Upper lobe of left lung (tissue), 6 donors: Measurements from ENCODE around the gene SLC26A2. TPM values are rescaled to one million over a fixed set of nuclear protein-coding genes. Genes with fewer than 3 reads are reported as not detected.

Source experiments
- ATAC-seq, 2 donors: fragments of 200-7000 bp; cut with Tn5 transposase; one replicate each; pipeline ENCODE4 v1.9.1; 2022; ENCODE audit warnings: mild to moderate bottlenecking in 2 of 2, moderate library complexity in 2 of 2; ENCODE audit not compliant: low FRiP score in 2 of 2
- DNase-seq, 2 donors: peaks; one replicate each; pipeline ENCODE4 v3.0.0-alpha.2; 2019 to 2020
- H3K27ac ChIP-seq, 4 donors: fragments of 200-600 bp; sonication (generic); one replicate each; pipeline ENCODE4 v1.5.1; 2016 to 2019
- H3K27me3 ChIP-seq, 4 donors: fragments of 200-600 bp; sonication (generic); one replicate each; pipeline ENCODE4 v1.5.1; 2017 to 2019
- H3K36me3 ChIP-seq, 4 donors: fragments of 200-600 bp; sonication (generic); one replicate each; pipeline ENCODE4 v1.5.1; 2016 to 2019
- H3K4me1 ChIP-seq, 4 donors: fragments of 200-600 bp; sonication (generic); one replicate each; pipeline ENCODE4 v1.5.1; 2018 to 2019
- H3K4me3 ChIP-seq, 4 donors: fragments of 200-600 bp; sonication (generic); one replicate each; pipeline ENCODE4 v1.5.1; 2017 to 2019; ENCODE audit warnings: mild to moderate bottlenecking in 2 of 4, moderate library complexity in 1 of 4
- H3K9me3 ChIP-seq, 4 donors: fragments of 200-600 bp; sonication (generic); one replicate each; pipeline ENCODE4 v1.5.1; 2018 to 2019
- EP300 ChIP-seq, 4 donors: sonication (generic); formaldehyde crosslinking; IDR thresholded peaks; one replicate each; pipeline ENCODE4 v1.5.1; 2017; ENCODE audit warnings: antibody characterized with exemption in 4 of 4, control low read depth in 2 of 4
- POLR2A ChIP-seq, 4 donors: fragments of 450-650 bp; IDR thresholded peaks; one replicate each; pipeline ENCODE4 v1.5.1; 2016 to 2017; ENCODE audit warnings: antibody characterized with exemption in 4 of 4, mild to moderate bottlenecking in 2 of 4
- POLR2AphosphoS5 ChIP-seq, 2 donors: sonication (generic); formaldehyde crosslinking; IDR thresholded peaks; one replicate each; pipeline ENCODE4 v1.5.1; 2017; ENCODE audit warnings: antibody characterized with exemption in 2 of 2
- WGBS, 2 donors: methylation state at CpG; one replicate each; pipeline ENCODE4 v1.1.5; 2017 to 2018; 5-methylcytosine and 5-hydroxymethylcytosine counted together
- total RNA-seq, 6 donors: library from RNA; depleted of rRNA in 4 of 6; stranded (reverse); fragments of >200 nt in 4 of 6; gene quantifications; one replicate each; pipeline versions ENCODE4 v1.1.0 to v1.2.1, GENCODE V29; 2016 to 2021
- TF ChIP-seq, protein P1 (sequence below), 6 experiments: fragments of 450-650 bp in 4 of 6; fragments of 200-600 bp in 2 of 6; sonication (generic) in 2 of 6; IDR thresholded peaks; one replicate each; pipeline ENCODE4 v1.5.1; 2016 to 2019; ENCODE audit warnings: antibody characterized with exemption in 6 of 6
- donor health status: DM: no; HTN: no; CAD: no; lungs with moderate emphysema.
- donor health status: DM: no; HTN: yes; CAD: no; lungs with severe emphysema.

SLC26A2 gene
- total RNA-seq, 6 donors from 2014 or later: 7.3 to 21.6 (median 16.8) TPM

DNA sequence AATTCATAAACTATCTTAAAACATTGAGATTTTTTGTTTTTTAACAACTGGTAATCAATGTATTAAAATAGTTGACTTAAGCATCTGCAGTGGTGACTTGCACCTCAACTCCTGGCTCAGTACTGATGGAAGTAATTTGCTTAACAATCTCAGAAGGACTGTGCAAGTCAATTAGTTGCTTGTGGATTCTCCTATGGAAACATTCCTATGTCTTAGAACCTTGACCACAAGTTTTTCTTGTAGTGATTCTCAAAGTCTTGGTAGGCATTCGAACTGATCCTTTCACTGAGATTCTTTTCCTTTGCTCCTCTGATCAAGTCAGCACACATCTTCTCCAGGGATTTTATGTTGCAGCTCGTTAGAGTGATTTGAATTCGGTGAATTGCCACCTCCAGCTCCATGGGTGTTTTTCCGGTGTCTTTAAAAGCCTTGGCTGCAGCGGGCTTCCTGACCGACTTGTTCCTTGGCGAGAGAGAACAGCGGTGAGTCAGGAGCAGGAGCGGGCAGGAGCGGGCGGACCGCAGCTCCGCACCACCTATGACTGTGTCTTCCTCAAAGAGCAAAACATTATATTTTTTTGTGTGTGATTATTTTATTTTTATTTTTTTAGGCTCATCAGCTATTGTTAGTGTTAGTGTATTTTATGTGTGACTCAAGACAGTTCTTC is 61.1 kb downstream of the SLC26A2 start:
- DNase-seq (peak in 1 of 2 donors; percentile 61), ATAC-seq (no peak)
- Histone ChIP-seq H3K4me3 (no peak overlapping the region), H3K9me3 (no peaks in the 10 kb centered on the region), H3K4me1 (peaks cover 10 to 27% (median 14%) of the 10 kb centered on the region in 4 donors), H3K36me3 (peaks cover 29 to 96% (median 62%) of the 10 kb centered on the region in 4 donors), H3K27me3 (no peaks in the 10 kb centered on the region), H3K27ac (peak overlapping the region; percentile 8 to 68 (median 34))
- WGBS, 2 donors: 74 to 77% methylated on average over 13 of the region's 13 CpGs
- TF ChIP-seq, protein P1, sequence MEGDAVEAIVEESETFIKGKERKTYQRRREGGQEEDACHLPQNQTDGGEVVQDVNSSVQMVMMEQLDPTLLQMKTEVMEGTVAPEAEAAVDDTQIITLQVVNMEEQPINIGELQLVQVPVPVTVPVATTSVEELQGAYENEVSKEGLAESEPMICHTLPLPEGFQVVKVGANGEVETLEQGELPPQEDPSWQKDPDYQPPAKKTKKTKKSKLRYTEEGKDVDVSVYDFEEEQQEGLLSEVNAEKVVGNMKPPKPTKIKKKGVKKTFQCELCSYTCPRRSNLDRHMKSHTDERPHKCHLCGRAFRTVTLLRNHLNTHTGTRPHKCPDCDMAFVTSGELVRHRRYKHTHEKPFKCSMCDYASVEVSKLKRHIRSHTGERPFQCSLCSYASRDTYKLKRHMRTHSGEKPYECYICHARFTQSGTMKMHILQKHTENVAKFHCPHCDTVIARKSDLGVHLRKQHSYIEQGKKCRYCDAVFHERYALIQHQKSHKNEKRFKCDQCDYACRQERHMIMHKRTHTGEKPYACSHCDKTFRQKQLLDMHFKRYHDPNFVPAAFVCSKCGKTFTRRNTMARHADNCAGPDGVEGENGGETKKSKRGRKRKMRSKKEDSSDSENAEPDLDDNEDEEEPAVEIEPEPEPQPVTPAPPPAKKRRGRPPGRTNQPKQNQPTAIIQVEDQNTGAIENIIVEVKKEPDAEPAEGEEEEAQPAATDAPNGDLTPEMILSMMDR (IDR thresholded peaks at IDR 0.05): no peak
- TF ChIP-seq EP300 (IDR thresholded peaks at IDR 0.05) (no peak), POLR2AphosphoS5 (IDR thresholded peaks at IDR 0.05) (no peak), POLR2A (IDR thresholded peaks at IDR 0.05) (no peak)

DNA sequence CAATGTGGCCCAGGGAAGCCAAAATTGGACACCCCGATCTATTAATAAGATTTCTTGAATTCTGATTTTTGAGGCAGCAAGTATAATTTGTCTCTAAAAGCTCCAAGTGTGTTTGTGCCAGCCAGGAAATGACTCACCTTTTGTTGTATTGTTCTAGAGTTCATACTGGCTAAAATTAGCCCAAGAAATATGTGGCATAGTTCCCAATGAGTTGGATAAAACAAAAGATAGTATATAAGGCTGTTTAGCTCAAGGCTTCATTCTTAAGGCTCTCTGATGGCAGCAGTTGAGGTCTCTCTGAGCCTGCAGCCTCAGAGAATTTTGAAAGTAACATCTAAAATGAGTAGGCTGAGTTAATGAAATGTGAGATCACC is 61.6 kb downstream of the SLC26A2 start:
- Histone ChIP-seq H3K4me1 (peaks cover 10 to 27% (median 14%) of the 10 kb centered on the region in 4 donors), H3K4me3 (no peak overlapping the region), H3K9me3 (no peaks in the 10 kb centered on the region), H3K27me3 (no peaks in the 10 kb centered on the region), H3K36me3 (peaks cover 29 to 96% (median 66%) of the 10 kb centered on the region in 4 donors), H3K27ac (peak overlapping the region in 3 of 4 donors; percentile 27 to 68 (median 42))
- 58 to 80% methylated on average over 1 of the region's 1 CpG for whole genome bisulfite sequencing, 2 donors
- no peak for DNase-seq
- TF ChIP-seq POLR2AphosphoS5 (IDR thresholded peaks at IDR 0.05) (no peak), EP300 (IDR thresholded peaks at IDR 0.05) (peak in 1 of 4 donors; percentile 17)
- no peak for ATAC-seq

DNA sequence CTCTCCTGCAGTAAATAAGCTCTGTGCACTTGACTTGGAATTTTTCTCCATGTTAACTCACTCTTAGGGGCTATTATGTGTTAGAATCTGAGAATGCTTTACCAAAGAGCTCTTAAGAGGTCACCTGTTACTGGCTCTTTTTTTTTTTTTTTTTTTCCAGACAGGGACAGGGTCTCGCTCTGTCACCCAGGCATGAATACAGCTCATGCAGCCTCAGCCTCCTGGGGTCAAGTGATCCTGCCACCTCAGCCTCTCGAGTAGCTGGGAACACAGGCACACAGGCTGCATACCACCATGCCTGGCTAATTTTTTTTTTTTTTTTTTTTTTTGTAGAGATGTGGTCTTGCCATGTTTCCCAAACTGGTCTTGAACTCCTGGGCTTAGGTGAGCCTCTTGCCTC is 62.1 kb downstream of the SLC26A2 start:
- H3K9me3 ChIP-seq: no peaks in the 10 kb centered on the region
- no peak overlapping the region for H3K4me3 ChIP-seq
- peaks cover 34 to 98% (median 69%) of the 10 kb centered on the region in 4 donors for H3K36me3 ChIP-seq
- no peak for DNase-seq
- peak overlapping the region in 3 of 4 donors; percentile 42 to 68 (median 51) for H3K27ac ChIP-seq
- no peak for ATAC-seq
- WGBS, 2 donors: 77 to 81% methylated on average over 2 of the region's 2 CpGs
- no peaks in the 10 kb centered on the region for H3K27me3 ChIP-seq
- H3K4me1 ChIP-seq: peaks cover 10 to 27% (median 14%) of the 10 kb centered on the region in 4 donors
- TF ChIP-seq, protein P1 (IDR thresholded peaks at IDR 0.05): no peak
- TF ChIP-seq EP300 (IDR thresholded peaks at IDR 0.05) (no peak), POLR2A (IDR thresholded peaks at IDR 0.05) (no peak)

DNA sequence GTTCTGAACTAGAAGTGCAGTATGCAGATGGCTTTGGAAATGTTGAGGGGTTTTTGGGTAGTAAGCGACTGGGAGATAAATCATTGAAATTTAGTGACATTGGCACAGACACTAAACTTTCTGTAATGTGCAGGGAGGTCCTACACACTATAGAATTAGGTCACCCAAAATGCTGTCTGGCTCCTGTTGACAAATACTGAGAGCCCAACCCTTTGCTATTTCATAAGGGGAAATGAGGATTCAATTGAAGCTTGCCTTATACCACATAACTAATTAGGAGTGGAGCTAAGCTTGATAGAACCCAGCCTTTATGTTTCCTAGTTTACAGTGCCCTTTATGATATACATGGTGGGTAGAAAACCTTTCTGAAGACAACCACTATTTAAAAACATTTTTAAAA is 62.6 kb downstream of the SLC26A2 start:
- no peak for ATAC-seq
- 100% methylated on average over 1 of the region's 1 CpG for WGBS, 2 donors
- Histone ChIP-seq H3K4me1 (peaks cover 10 to 27% (median 14%) of the 10 kb centered on the region in 4 donors), H3K27ac (peak overlapping the region in 3 of 4 donors; percentile 2 to 68 (median 51)), H3K9me3 (no peaks in the 10 kb centered on the region), H3K27me3 (no peaks in the 10 kb centered on the region), H3K36me3 (peaks cover 36 to 98% (median 71%) of the 10 kb centered on the region in 4 donors), H3K4me3 (no peak overlapping the region)
- DNase-seq: no peak
- TF ChIP-seq, protein P1 (IDR thresholded peaks at IDR 0.05): no peak
- TF ChIP-seq POLR2AphosphoS5 (IDR thresholded peaks at IDR 0.05) (no peak), EP300 (IDR thresholded peaks at IDR 0.05) (no peak), POLR2A (IDR thresholded peaks at IDR 0.05) (no peak)

DNA sequence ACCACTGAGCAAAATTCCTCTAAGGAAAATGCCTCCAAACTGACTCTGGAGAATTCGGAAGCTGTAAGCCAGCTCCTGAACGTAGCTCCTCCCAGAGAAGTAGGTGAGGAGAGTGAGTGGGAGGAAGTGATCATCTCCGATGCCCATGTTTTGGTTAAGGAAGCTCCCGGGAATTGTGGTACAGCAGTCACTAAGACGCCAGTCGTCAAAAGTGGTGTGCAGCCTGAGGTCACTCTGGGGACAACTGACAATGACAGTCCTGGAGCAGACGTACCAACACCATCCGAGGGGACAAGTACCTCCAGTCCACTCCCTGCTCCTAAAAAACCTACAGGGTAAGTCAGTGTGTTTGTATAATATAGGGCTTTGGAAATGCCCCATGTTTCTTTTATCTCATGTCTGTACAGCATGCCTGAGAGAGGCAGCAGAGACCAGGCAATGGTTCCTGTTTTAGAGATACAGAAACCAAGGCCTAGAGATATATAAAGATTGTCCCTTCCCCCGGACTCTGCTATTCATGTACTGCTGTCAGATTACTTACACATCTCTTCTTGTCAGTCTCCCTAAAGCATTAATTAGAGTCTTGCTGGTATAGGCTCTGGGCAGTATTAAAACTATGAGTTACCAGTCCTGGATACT is 63.9 kb downstream of the SLC26A2 start:
- Histone ChIP-seq H3K4me1 (peaks cover 10 to 27% (median 14%) of the 10 kb centered on the region in 4 donors), H3K4me3 (no peak overlapping the region), H3K27me3 (no peaks in the 10 kb centered on the region), H3K27ac (peak overlapping the region in 3 of 4 donors; percentile 45 to 51 (median 47)), H3K9me3 (no peaks in the 10 kb centered on the region), H3K36me3 (peaks cover 26 to 97% (median 65%) of the 10 kb centered on the region in 4 donors)
- TF ChIP-seq EP300 (IDR thresholded peaks at IDR 0.05): peak in 1 of 4 donors; percentile 10
- no peak for TF ChIP-seq POLR2AphosphoS5 (IDR thresholded peaks at IDR 0.05)
- no peak for TF ChIP-seq POLR2A (IDR thresholded peaks at IDR 0.05)
- TF ChIP-seq, protein P1 (IDR thresholded peaks at IDR 0.05): no peak
- 59 to 60% methylated on average over 9 of the region's 9 CpGs for WGBS, 2 donors
- no peak for DNase-seq
- no peak for ATAC-seq
